Limb (tissue), 2 donors: ENCODE measurements around the gene OBP2B.
"Not testable (repeated sequence)": the region's sequence is repeated elsewhere in the genome, so short reads cannot be mapped to it uniquely, and the experiment has no call there.

ENCODE experiments used
- DNase-seq, 2 donors: peaks; one replicate each; pipeline ENCODE4 v3.0.0-alpha.2; 2016; ENCODE audit errors: extremely low spot score in 2 of 2

The OBP2B gene

GRCh38 chr9:133223159-133223756 lies 14.2 kb upstream of the OBP2B start:
- not testable (repeated sequence) for DNase-seq

- not testable (repeated sequence) for DNase-seq
Measured at GRCh38 chr9:133221994-133222393, 12.9 kb upstream of the OBP2B start.

GRCh38 chr9:133221177-133221809 lies 12.2 kb upstream of the OBP2B start:
- no peak for DNase-seq

- not testable (repeated sequence) for DNase-seq
Measured at GRCh38 chr9:133218049-133218975, 9.3 kb upstream of the OBP2B start.

- not testable (repeated sequence) for DNase-seq
Measured at GRCh38 chr9:133217333-133217988, 8.4 kb upstream of the OBP2B start.

GRCh38 chr9:133214276-133214675 lies 5.2 kb upstream of the OBP2B start:
- DNase-seq, result not testable (repeated sequence)

- no peak for DNase-seq
Measured at GRCh38 chr9:133210609-133211008, 1.6 kb upstream of the OBP2B start.

- no peak for DNase-seq
Measured at GRCh38 chr9:133210202-133210532, 1.1 kb upstream of the OBP2B start.

- not testable (repeated sequence) for DNase-seq
Measured at GRCh38 chr9:133209327-133210201, 514 bp upstream of the OBP2B start.

- DNase-seq, result not testable (repeated sequence)
Measured at GRCh38 chr9:133208171-133208879, 725 bp downstream of the OBP2B start.

- no peak for DNase-seq
Measured at GRCh38 chr9:133207540-133208170, 1.4 kb downstream of the OBP2B start.

GRCh38 chr9:133207021-133207531 lies 2.0 kb downstream of the OBP2B start:
- DNase-seq, result no peak

- no peak for DNase-seq
Measured at GRCh38 chr9:133205996-133206931, 2.8 kb downstream of the OBP2B start.

- not testable (repeated sequence) for DNase-seq
Measured at GRCh38 chr9:133205481-133205887, 3.6 kb downstream of the OBP2B start.

GRCh38 chr9:133204993-133205336 lies 4.1 kb downstream of the OBP2B start:
- no peak for DNase-seq

GRCh38 chr9:133204335-133204992 lies 4.6 kb downstream of the OBP2B start:
- DNase-seq, result no peak

GRCh38 chr9:133203506-133204075 lies 5.5 kb downstream of the OBP2B start:
- DNase-seq, result no peak
